Fibroblast of skin of back (primary cell): Measurements from ENCODE around the gene CCDC93.
A peak's percentile ranks its signal among the peaks of the same experiment; 100 is the strongest.
"Not testable (repeated sequence)": the region's sequence is repeated elsewhere in the genome, so short reads cannot be mapped to it uniquely, and the experiment has no call there.

Experiments used
- DNase-seq: peaks from one replicate; pipeline ENCODE4 v3.0.0-alpha.2; 2013

CCDC93 gene

GRCh38 chr2:117952701-117953100 is 61.2 kb downstream of the CCDC93 start:
- DNase-seq, result no peak

- DNase-seq, result no peak
Measured at GRCh38 chr2:117952228-117952627, 61.6 kb downstream of the CCDC93 start.

GRCh38 chr2:117949806-117950205 is 64.1 kb downstream of the CCDC93 start:
- no peak for DNase-seq

- DNase-seq, result no peak
Measured at GRCh38 chr2:117948615-117949014, 65.3 kb downstream of the CCDC93 start.

GRCh38 chr2:117945296-117945695 is 68.6 kb downstream of the CCDC93 start:
- DNase-seq, result no peak

GRCh38 chr2:117944816-117945215 is 69.1 kb downstream of the CCDC93 start:
- no peak for DNase-seq

- DNase-seq, result peak; percentile 42
Measured at GRCh38 chr2:117943013-117943672, 70.7 kb downstream of the CCDC93 start.

GRCh38 chr2:117942551-117942950 is 71.3 kb downstream of the CCDC93 start:
- peak; percentile 12 for DNase-seq

GRCh38 chr2:117941693-117942092 is 72.2 kb downstream of the CCDC93 start:
- DNase-seq, result no peak

GRCh38 chr2:117940436-117940835 is 73.4 kb downstream of the CCDC93 start:
- DNase-seq, result no peak

- no peak for DNase-seq
Measured at GRCh38 chr2:117938611-117939010, 75.3 kb downstream of the CCDC93 start.

- DNase-seq, result no peak
Measured at GRCh38 chr2:117936871-117937428, 76.9 kb downstream of the CCDC93 start.

GRCh38 chr2:117935954-117936353 is 77.9 kb downstream of the CCDC93 start:
- no peak for DNase-seq

- DNase-seq, result no peak
Measured at GRCh38 chr2:117935456-117935855, 78.4 kb downstream of the CCDC93 start.

- no peak for DNase-seq
Measured at GRCh38 chr2:117933884-117934354, 80.0 kb downstream of the CCDC93 start.

GRCh38 chr2:117931978-117932377 is 81.9 kb downstream of the CCDC93 start:
- no peak for DNase-seq

- no peak for DNase-seq
Measured at GRCh38 chr2:117931266-117931665, 82.6 kb downstream of the CCDC93 start.

GRCh38 chr2:117930775-117931174 is 83.1 kb downstream of the CCDC93 start:
- no peak for DNase-seq

GRCh38 chr2:117923471-117923870 is 90.4 kb downstream of the CCDC93 start:
- not testable (repeated sequence) for DNase-seq

GRCh38 chr2:117921520-117921919 is 92.3 kb downstream of the CCDC93 start:
- no peak for DNase-seq

GRCh38 chr2:117918608-117919007 is 95.3 kb downstream of the CCDC93 start:
- no peak for DNase-seq

- peak; percentile 8 for DNase-seq
Measured at GRCh38 chr2:117917223-117917917, 96.5 kb downstream of the CCDC93 start.

- no peak for DNase-seq
Measured at GRCh38 chr2:117902933-117903332, 110.9 kb downstream of the CCDC93 start.

GRCh38 chr2:117888897-117889296 is 125.0 kb downstream of the CCDC93 start:
- DNase-seq, result no peak
